ENCODE measurements around the gene EIF2AK3.

- TF ChIP-seq, protein P1, sequence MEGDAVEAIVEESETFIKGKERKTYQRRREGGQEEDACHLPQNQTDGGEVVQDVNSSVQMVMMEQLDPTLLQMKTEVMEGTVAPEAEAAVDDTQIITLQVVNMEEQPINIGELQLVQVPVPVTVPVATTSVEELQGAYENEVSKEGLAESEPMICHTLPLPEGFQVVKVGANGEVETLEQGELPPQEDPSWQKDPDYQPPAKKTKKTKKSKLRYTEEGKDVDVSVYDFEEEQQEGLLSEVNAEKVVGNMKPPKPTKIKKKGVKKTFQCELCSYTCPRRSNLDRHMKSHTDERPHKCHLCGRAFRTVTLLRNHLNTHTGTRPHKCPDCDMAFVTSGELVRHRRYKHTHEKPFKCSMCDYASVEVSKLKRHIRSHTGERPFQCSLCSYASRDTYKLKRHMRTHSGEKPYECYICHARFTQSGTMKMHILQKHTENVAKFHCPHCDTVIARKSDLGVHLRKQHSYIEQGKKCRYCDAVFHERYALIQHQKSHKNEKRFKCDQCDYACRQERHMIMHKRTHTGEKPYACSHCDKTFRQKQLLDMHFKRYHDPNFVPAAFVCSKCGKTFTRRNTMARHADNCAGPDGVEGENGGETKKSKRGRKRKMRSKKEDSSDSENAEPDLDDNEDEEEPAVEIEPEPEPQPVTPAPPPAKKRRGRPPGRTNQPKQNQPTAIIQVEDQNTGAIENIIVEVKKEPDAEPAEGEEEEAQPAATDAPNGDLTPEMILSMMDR (conservative IDR thresholded peaks at IDR 0.05; ENCODE audit: low read length): peak; percentile 79
- TF ChIP-seq EZH2phosphoT487 (IDR thresholded peaks at IDR 0.05; ENCODE audit: borderline replicate concordance): no peak
Observed at GRCh38 chr2:88669482-88670214, 42.4 kb upstream of the EIF2AK3 start.

Data from Loucy (cell line).